Stimulated activated naive CD4-positive, alpha-beta T cell (primary cell): ENCODE data around the gene TTC9.

Source experiments
- DNase-seq, 6 experiments: peaks; one replicate each; lab custom pipeline; 2025; lab: John Stamatoyannopoulos, UW

TTC9 gene

GRCh38 chr14:70641548-70642302, at the start of gene TTC9:
TTC9 (plus strand) TSS chr14:70641916; CDS start chr14:70642130, 214 bp downstream.
- peak in 5 of 6 experiments; percentile 22 to 57 (median 50) for DNase-seq

DNA sequence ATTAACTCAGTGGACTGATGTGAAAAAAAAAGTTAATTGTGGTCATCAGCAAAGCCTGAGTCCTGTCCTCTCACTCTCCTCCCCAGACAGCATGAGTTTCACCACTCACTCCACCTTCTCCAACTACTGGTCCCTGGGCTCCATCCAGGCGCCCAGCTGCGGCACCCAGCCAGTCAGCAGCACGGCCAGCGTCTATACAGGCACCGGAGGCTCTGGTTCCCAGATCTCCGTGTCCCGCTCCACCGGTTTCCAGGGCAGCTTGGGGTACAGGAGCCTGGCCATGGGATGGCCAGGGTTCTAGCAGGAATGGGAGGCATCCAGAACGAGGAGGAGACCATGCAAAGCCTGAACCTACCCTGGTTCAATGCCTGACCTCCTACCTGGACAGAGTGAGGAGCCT, 47.3 kb upstream of the TTC9 start:
- no peak for DNase-seq

- DNase-seq = no peak
Observed at GRCh38 chr14:70595443-70596185, 46.1 kb upstream of the TTC9 start.

DNA sequence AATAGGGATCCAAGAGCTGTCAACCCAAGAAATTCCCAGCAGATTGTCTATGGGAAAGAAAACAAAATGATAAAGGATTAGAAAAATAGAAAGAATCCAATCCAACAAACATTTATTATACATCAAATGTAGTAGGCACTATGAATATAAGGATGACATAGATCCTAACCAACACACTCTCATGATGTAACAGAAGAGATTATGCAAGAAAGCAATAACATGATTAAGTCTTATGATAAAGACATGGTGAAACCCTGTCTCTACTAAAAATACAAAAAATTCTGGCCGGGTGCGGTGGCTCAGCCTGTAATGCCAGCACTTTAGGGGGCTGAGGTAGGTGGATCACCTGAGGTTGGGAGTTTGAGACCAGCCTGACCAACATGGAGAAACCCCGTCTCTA, 44.0 kb upstream of the TTC9 start:
- DNase-seq = no peak

DNA sequence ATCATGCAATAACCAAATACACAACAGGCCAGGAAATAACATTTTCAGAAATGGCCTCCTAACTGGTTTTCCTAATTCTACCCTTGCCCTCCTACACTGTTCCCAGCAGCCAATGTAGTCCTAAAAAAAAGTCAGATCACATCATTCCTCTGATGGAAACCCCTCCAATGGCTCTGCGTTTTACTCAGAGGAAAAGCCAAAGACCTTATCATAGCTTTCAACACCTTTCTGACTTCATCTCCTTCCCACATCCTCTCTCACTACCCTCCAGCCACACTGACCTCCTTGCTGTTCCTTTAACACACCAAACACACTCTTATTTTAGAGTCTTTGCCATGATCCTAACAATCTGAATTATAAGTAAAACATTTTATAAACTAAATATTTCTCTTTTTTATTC, 42.4 kb upstream of the TTC9 start:
- DNase-seq = no peak

GRCh38 chr14:70600382-70601157, 41.1 kb upstream of the TTC9 start, which contains the start of gene MED6:
MED6 (minus strand) TSS chr14:70600655; CDS start chr14:70600637, 18 bp downstream.
- peak; percentile 84 to 91 (median 88) for DNase-seq

- DNase-seq = peak in 1 of 6 experiments; percentile 1
Observed at GRCh38 chr14:70601162-70601561, 40.6 kb upstream of the TTC9 start.

DNA sequence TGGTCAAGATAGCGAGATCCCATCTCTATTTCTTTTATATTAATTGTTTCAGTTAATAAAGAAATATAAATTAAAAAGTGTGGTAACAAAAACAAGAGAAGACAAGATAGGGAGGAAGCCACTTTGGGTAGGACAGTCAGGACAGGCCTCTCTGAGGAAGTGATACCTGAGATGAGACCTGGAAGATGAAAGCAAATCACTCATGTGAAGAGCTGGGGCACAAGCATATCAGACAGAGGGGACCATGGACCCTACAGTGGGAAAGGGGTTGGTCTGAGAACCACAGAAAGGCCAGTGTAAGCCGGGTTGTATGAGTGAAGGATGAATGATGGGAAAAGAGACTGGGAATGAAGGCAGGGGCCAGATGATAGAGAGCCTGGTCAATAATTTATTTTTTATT, 39.5 kb upstream of the TTC9 start:
- no peak for DNase-seq

DNA sequence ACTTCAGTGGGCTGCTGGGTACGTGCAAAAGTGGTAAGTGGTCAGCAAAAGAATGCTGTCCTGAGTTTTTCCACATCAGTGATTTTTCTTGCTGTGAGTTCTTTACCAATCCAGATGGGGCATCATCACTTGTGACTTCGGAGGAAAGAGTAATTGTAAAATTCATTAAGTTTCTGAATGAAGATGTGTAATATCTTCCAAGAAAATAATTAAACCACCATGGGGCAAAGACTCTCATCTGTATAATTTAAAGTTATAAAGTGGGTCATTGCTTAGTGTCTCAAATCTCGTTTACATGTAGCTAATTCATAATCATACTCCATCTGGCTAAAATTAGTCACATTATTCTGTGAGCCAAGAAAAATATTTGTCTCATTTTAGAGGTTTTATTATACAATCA, 30.5 kb upstream of the TTC9 start:
- DNase-seq = no peak

DNA sequence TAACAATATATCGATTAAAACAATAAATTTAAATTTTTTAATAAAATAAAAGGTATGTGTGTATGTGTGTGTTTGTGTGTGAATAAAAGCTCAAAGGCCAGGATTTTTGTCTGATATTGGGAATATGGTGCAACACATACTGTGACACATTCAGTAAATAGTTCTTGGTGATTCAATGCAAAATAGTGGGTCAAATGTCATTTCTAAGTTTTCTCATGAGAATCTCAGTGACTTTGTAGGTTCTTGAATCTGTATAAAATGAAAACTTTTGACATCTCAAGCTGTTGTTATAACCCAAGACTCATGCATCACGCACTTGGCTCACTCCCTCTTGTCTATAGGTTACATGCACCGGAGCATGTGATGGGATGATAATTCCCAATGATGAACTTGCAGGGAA, 25.1 kb upstream of the TTC9 start:
- no peak for DNase-seq

DNA sequence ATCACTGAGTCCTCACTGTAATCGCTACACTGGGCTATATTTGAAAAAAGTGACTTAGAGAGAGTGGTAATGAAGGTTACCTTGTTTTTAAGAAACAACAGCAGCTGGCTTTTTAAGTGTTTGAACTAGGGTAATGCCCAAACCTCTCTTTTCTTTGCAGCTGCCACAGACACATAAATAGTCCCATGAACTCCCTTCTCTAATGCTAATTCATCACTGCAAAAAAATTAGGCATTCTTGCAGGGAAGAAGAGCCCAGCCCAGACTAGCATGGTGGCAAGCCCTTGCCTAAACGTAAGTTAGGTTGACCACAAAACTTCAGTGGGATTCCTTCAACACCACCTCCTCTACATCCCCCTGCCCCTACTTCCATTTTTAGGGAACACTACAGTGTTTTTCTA, 23.4 kb upstream of the TTC9 start:
- no peak for DNase-seq

DNA sequence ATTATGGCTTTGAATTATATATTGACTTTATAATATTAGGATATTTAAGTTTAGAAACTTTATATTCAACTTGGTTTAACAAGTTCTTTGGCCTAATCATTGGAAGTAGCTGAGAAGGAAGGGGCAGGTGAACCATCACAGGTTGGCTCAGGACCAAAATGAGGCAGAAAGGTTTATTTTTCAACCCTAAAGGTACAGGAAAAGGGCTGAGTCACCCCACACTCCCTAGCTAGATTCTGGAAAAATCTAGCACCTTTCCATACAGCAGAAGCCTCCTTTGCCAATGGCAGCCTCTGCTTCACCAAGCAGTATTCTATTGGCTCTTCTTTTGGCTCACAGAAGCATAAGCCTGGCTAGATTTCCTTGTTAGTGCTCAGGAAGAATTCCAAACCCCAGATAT, 22.0 kb upstream of the TTC9 start:
- DNase-seq = no peak

- DNase-seq = peak; percentile 17 to 71 (median 38)
Observed at GRCh38 chr14:70622111-70622712, 19.5 kb upstream of the TTC9 start.

DNA sequence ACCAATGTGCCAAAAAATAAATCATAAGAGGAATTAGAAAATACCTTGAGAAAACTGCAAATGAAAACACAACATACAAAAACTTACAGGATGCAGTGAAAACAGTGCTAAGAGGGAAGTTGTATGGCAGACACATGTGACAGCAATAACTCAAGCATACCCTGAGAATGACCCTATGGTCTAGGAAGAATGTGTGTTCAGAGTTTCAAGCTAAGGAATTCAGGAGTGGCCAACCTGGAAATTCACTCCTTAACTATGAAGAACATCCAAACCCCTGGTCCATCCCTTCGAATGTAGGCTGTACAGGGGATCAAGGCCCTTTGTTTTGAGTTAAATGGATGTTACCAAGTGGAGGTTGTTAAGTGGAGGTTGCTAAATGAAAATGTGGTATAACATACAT, 16.7 kb upstream of the TTC9 start:
- DNase-seq = no peak

DNA sequence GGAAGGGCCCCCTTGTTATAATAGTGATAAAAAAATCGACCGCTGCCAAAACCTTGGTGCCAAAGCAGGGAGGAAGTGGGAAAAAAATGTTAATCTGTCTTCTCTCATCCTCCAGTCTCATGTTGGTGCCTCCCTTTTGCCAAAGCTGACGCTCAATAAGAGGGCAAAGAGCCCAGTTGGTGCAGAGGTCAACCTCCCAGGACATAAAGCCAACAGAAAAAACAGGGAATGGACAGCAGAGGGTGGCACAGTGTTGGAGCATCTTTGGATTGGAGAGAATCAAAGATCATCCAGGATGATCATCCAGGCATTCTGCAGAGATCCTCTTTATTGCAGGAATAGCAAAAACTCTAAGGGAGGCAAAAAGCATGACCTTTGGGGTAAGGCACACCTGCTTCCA, 9.8 kb upstream of the TTC9 start:
- no peak for DNase-seq

DNA sequence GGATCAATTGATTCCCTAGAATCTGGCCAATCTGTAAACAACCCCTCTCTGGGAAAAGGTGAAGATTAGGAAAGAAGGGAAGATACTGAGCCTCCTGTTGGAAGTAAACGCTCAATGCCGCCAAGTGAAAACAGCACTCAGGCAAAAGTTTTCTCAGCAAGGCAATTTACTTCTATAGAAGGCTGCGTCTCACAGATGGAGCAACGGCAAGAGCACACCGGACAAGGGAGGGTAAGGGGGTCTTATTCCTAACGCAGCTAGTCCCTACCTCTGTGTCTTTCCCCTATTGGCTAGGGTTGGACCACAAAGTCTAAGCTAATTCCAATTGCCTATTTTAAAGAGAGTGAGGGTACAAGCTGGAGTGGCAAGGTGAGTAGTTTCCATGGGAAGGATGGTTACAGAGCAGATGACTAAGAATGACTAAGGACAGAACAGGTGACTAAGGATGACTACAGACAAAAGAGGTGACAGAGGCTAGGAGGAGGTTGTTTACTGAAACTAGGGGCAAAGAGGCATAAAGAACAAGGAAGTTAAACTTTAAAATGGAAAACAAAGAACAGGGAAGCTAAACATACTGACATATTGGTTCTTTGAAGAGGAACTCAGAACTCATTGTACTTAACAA, 5.6 kb upstream of the TTC9 start:
- no peak for DNase-seq

GRCh38 chr14:70638416-70638815, 3.3 kb upstream of the TTC9 start:
- DNase-seq = no peak

DNA sequence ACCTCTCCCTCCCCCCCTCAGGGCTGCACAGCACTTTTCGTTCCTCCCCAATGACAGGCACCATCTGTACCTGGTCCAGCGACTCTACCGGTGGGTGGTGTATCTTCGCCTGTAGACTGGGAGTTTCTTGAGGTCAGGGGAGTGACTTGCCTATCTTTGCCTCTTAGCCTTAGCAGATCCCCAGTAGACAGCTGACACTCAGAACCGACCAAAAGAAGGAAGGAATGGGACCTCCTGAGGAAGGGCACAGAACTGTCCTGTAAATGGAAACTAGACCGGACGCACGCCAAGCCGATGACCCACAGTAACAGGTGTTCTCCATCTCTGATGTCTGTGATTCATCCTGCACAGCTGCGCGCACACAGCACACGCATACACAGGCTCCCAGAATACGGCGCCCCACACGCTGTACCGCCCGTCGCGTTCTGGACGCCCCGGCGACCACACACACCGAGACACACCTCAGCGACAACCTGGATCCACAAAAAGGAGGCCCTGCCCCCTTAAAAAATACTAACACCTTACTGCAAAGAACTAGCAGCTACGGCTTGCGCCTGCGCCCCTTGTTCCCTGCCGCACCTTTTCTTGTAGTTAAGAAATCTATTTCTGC, 673 bp upstream of the TTC9 start:
- peak in 5 of 6 experiments; percentile 53 to 67 (median 60) for DNase-seq

- peak in 3 of 6 experiments; percentile 32 to 40 (median 38) for DNase-seq
Observed at GRCh38 chr14:70642303-70643235, 853 bp downstream of the TTC9 start.

- no peak for DNase-seq
Observed at GRCh38 chr14:70643967-70644366, 2.3 kb downstream of the TTC9 start.
